K562 (cell line): ENCODE results near the gene RASGEF1C. TPM values are rescaled to one million over a fixed set of nuclear protein-coding genes. Genes with fewer than 3 reads are reported as not detected.
A peak's percentile ranks its signal among the peaks of the same experiment; 100 is the strongest.

Source experiments
- CTCFL ChIP-seq: IDR thresholded peaks from 2 replicates; pipeline ENCODE4 v1.6.1; 2011; ENCODE audit warnings: borderline replicate concordance, low read depth, mild to moderate bottlenecking, moderate library complexity, low read length; ENCODE audit not compliant: insufficient read depth, poor library complexity, severe bottlenecking
- EHMT2 ChIP-seq: fragments of 450-650 bp; IDR thresholded peaks from 2 replicates; pipeline ENCODE4 v1.6.1; 2018; ENCODE audit warnings: antibody characterized with exemption
- ERF ChIP-seq: fragments of 450-650 bp; formaldehyde crosslinking; IDR thresholded peaks from 2 replicates; pipeline ENCODE4 v1.4.0; 2020; ENCODE audit warnings: mild to moderate bottlenecking, mixed read lengths
- FOXP4 ChIP-seq: sonication (generic); formaldehyde crosslinking; IDR thresholded peaks from 2 replicates; pipeline ENCODE4 v1.8.0; 2022; ENCODE audit warnings: mild to moderate bottlenecking, missing genetic modification reagents, borderline replicate concordance
- GTF2B ChIP-seq: IDR thresholded peaks from 2 replicates; pipeline ENCODE4 v1.6.1; 2011; ENCODE audit not compliant: insufficient read length; ENCODE audit errors: extremely low read depth
- TAF15 ChIP-seq: fragments of 200-400 bp; formaldehyde crosslinking; IDR thresholded peaks from 2 replicates; pipeline ENCODE4 v1.6.1; 2017; ENCODE audit warnings: mild to moderate bottlenecking, low read depth, low read length, moderate library complexity
- TFAP4 ChIP-seq: sonication (generic); formaldehyde crosslinking; IDR thresholded peaks from 2 replicates; pipeline ENCODE4 v1.8.0; 2022; ENCODE audit warnings: missing genetic modification reagents, mild to moderate bottlenecking, moderate library complexity, borderline replicate concordance
- UBTF ChIP-seq, 2 experiments: IDR thresholded peaks; 2 replicates each; pipeline ENCODE4 v1.6.1; 2012; ENCODE audit warnings: improper control_type of control experiment in 2 of 2, low read depth in 2 of 2, low read length in 2 of 2, borderline replicate concordance in 1 of 2
- ZNF184 ChIP-seq: sonication (generic); formaldehyde crosslinking; IDR thresholded peaks from 2 replicates; pipeline ENCODE4 v1.5.0; 2020; ENCODE audit warnings: missing genetic modification reagents
- ZNF583 ChIP-seq: fragments of 250-450 bp; sonication (Bioruptor Pico); IDR thresholded peaks from 2 replicates; pipeline ENCODE4 v1.4.0; 2020
- ZSCAN29 ChIP-seq: fragments of 450-650 bp; IDR thresholded peaks from 2 replicates; pipeline ENCODE4 v1.6.1; 2017
- polyA plus RNA-seq, 8 experiments: library from polyadenylated mRNA; depleted of rRNA in 4 of 8; stranded (reverse) in 5 of 8; unstranded in 3 of 8; fragments of >200 nt; fragmentation: Nextera tagmentation in 2 of 8; fragmentation: Illumina TruSeq in 1 of 8; extraction: Ambion mirVana in 2 of 8; extraction: Trizol in 1 of 8; gene quantifications; 2 replicates each; pipeline versions ENCODE4 v1.2.1 to v1.2.3, GENCODE V29; 2011 to 2014; ENCODE audit warnings: inconsistent platforms in 1 of 8, missing spikeins in 1 of 8
- total RNA-seq, 7 experiments: library from RNA; depleted of rRNA in 6 of 7; stranded (reverse); fragments of >200 nt in 6 of 7; fragmentation: Illumina TruSeq in 2 of 7; extraction: Trizol in 2 of 7; gene quantifications; 2 replicates each; pipeline versions ENCODE4 v1.2.1 to v1.2.3, GENCODE V29; 2011 to 2021; ENCODE audit warnings: low replicate concordance in 1 of 7
- TF ChIP-seq, protein P1 (sequence below): sonication (generic); formaldehyde crosslinking; IDR thresholded peaks from 2 replicates; pipeline ENCODE4 v1.8.1; 2023; ENCODE audit warnings: missing genetic modification reagents, mild to moderate bottlenecking, borderline replicate concordance

RASGEF1C gene
- total and polyA plus RNA-seq, 9 of the 15 experiments (the other 6 are each of a cell fraction or from before 2014, with no cell fraction given), result 0.04 to 1.1 (median 0.21) TPM; not detected in 4

GRCh38 chr5:180071531-180072255, 137.3 kb downstream of the RASGEF1C start, which contains the start of gene RNF130 (continued):
- TF ChIP-seq UBTF (IDR thresholded peaks at IDR 0.05; ENCODE audit: borderline replicate concordance in 1 of 2, low read depth in 2 of 2, low read length in 2 of 2), result peak in 1 of 2 experiments; percentile 75; a peak in 1 of 4 replicates
- TF ChIP-seq ERF, result peak; percentile 95; the same call in 1 of the 2 replicates
- peak; percentile 92; the same call in 1 of the 2 replicates for TF ChIP-seq TFAP4 (CRISPR knock-in tag)
- no peak for TF ChIP-seq ZNF184
- TF ChIP-seq ZSCAN29, result no peak
- no peak for TF ChIP-seq GTF2B
- TF ChIP-seq FOXP4 (CRISPR knock-in tag), result peak; percentile 96
- TF ChIP-seq ZNF583 (CRISPR knock-in tag), result peak; percentile 89
- no peak for TF ChIP-seq EHMT2
- TF ChIP-seq TAF15, result no peak
- TF ChIP-seq, protein P1, sequence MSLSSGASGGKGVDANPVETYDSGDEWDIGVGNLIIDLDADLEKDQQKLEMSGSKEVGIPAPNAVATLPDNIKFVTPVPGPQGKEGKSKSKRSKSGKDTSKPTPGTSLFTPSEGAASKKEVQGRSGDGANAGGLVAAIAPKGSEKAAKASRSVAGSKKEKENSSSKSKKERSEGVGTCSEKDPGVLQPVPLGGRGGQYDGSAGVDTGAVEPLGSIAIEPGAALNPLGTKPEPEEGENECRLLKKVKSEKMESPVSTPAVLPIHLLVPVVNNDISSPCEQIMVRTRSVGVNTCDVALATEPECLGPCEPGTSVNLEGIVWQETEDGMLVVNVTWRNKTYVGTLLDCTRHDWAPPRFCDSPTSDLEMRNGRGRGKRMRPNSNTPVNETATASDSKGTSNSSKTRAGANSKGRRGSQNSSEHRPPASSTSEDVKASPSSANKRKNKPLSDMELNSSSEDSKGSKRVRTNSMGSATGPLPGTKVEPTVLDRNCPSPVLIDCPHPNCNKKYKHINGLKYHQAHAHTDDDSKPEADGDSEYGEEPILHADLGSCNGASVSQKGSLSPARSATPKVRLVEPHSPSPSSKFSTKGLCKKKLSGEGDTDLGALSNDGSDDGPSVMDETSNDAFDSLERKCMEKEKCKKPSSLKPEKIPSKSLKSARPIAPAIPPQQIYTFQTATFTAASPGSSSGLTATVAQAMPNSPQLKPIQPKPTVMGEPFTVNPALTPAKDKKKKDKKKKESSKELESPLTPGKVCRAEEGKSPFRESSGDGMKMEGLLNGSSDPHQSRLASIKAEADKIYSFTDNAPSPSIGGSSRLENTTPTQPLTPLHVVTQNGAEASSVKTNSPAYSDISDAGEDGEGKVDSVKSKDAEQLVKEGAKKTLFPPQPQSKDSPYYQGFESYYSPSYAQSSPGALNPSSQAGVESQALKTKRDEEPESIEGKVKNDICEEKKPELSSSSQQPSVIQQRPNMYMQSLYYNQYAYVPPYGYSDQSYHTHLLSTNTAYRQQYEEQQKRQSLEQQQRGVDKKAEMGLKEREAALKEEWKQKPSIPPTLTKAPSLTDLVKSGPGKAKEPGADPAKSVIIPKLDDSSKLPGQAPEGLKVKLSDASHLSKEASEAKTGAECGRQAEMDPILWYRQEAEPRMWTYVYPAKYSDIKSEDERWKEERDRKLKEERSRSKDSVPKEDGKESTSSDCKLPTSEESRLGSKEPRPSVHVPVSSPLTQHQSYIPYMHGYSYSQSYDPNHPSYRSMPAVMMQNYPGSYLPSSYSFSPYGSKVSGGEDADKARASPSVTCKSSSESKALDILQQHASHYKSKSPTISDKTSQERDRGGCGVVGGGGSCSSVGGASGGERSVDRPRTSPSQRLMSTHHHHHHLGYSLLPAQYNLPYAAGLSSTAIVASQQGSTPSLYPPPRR (CRISPR knock-in tag), result no peak; the same call in 1 of the 2 replicates
- TF ChIP-seq CTCFL, result no peak
